Measurements from ENCODE around the gene EIF2S3. TPM values are rescaled to one million over a fixed set of nuclear protein-coding genes. Genes with fewer than 3 reads are reported as not detected.

The EIF2S3 gene
- polyA plus RNA-seq, 1 of the 3 experiments (the other 2 are of a cell fraction): 68.4 TPM

DNA sequence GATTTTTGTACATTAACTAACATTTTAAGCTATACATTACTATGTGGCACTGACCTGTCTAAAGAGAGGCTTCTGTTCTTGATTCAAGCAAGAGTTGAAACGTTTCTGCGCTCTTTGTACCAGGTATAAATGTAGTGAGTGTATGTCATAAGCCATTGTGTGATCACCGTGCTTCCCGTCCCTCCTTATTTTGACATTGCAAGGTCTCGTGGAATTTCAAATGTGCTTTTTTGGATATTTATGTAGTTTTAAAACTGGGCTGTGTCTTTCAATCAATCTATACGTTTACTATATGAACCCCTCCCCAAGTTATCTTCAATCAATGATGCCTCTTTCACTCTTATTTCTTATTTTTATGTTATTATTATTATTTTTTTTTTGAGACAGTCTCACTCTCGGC lies 27.7 kb upstream of the EIF2S3 start, which contains the start of gene KLHL15:
Gene KLHL15 (minus strand): TSS at position 101 of the 400 bp plus-strand sequence. CDS start 20,493 bp downstream, outside the sequence.
- POLR2A ChIA-PET: interaction anchor here (2.3 kb wide), 1 partner anchor 27 kb away, joined by 25 read pairs; the partner anchor contains the start of gene EIF2S3
- H3K4me1 ChIP-seq (ENCODE audit: control insufficient read depth in 1 of 2, insufficient read depth in 2 of 2, low read depth in 1 of 2, low read length in 1 of 2): no peaks in the 10 kb centered on the region
- CTCF ChIA-PET: interaction anchor here (3.7 kb wide), 1 partner anchor 28 kb away, joined by 18 read pairs; the partner anchor contains the start of gene EIF2S3
- peak within 1 kb of the TSS; percentile 7; the same call in 1 of the 2 replicates for H2AFZ ChIP-seq (ENCODE audit: low read depth)
- no peaks in the 10 kb centered on the region for H3K9me2 ChIP-seq
- H3K4me2 ChIP-seq: peak within 1 kb of the TSS; percentile 73
- H3K9me3 ChIP-seq: no peaks in the 10 kb centered on the region
- H4K20me1 ChIP-seq (ENCODE audit: insufficient read depth): no peaks in the 10 kb centered on the region
- H3K9ac ChIP-seq: peak within 1 kb of the TSS; percentile 93
- no peaks in the 10 kb centered on the region for H3K36me3 ChIP-seq (replicated peaks in 1 of 2; ENCODE audit: control insufficient read depth in 1 of 2, insufficient read depth in 2 of 2, low read length in 1 of 2)
- H3F3A ChIP-seq (replicated peaks; ENCODE audit: insufficient read depth): peaks cover 10% of the 10 kb centered on the region
- H3K27me3 ChIP-seq (ENCODE audit: insufficient read depth): no peaks in the 10 kb centered on the region
- WGBS (ENCODE audit: low lambda C conversion rate): 47% methylated on average over 7 of the region's 7 CpGs
- peak within 1 kb of the TSS; percentile 58 to 67 for H3K4me3 ChIP-seq (ENCODE audit: low read depth in 2 of 2, low read length in 1 of 2)
- peak within 1 kb of the TSS; percentile 91 to 94 for H3K27ac ChIP-seq (ENCODE audit: low read depth in 2 of 2, low read length in 1 of 2)
- H3K79me2 ChIP-seq (ENCODE audit: insufficient read depth): peaks cover 28% of the 10 kb centered on the region
- no peak for DNase-seq
- TF ChIP-seq CHD2 (IDR thresholded peaks at IDR 0.05; ENCODE audit: low read length, partially characterized antibody): no peak
- TF ChIP-seq FOXM1 (IDR thresholded peaks at IDR 0.05; ENCODE audit: low read depth): no peak
- no peak for TF ChIP-seq JUND (IDR thresholded peaks at IDR 0.05)
- no peak for TF ChIP-seq IRF3 (IDR thresholded peaks at IDR 0.05; ENCODE audit: low read depth, low read length)
- no peak for TF ChIP-seq EP300 (IDR thresholded peaks at IDR 0.05; ENCODE audit: borderline replicate concordance in 1 of 2, low read depth in 1 of 2, low read length in 1 of 2)
- no peak for TF ChIP-seq EZH2phosphoT487 (IDR thresholded peaks at IDR 0.05; ENCODE audit: borderline replicate concordance, low read depth)
- no peak for TF ChIP-seq NRF1 (IDR thresholded peaks at IDR 0.05; ENCODE audit: low read depth, low read length)
- TF ChIP-seq TCF12 (IDR thresholded peaks at IDR 0.05): no peak
- TF ChIP-seq CTCF (IDR thresholded peaks at IDR 0.05): no peak
- TF ChIP-seq ELF1 (IDR thresholded peaks at IDR 0.05): no peak
- TF ChIP-seq, protein P1, sequence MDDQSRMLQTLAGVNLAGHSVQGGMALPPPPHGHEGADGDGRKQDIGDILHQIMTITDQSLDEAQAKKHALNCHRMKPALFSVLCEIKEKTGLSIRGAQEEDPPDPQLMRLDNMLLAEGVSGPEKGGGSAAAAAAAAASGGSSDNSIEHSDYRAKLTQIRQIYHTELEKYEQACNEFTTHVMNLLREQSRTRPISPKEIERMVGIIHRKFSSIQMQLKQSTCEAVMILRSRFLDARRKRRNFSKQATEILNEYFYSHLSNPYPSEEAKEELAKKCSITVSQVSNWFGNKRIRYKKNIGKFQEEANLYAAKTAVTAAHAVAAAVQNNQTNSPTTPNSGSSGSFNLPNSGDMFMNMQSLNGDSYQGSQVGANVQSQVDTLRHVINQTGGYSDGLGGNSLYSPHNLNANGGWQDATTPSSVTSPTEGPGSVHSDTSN (IDR thresholded peaks at IDR 0.05): no peak
- TF ChIP-seq FOXJ3 (CRISPR knock-in tag; IDR thresholded peaks at IDR 0.05): no peak
- no peak for TF ChIP-seq POLR2AphosphoS5 (IDR thresholded peaks at IDR 0.05; ENCODE audit: low read depth, low read length)

GRCh38 chrX:24027985-24028384 lies 26.8 kb upstream of the EIF2S3 start:
- CTCF ChIA-PET: interaction anchor here (3.7 kb wide), 1 partner anchor 27 kb away, joined by 18 read pairs; the partner anchor contains the start of gene EIF2S3
- no peak for DNase-seq
- Histone ChIP-seq H3K79me2 (ENCODE audit: insufficient read depth) (peaks cover 19% of the 10 kb centered on the region), H4K20me1 (ENCODE audit: insufficient read depth) (no peaks in the 10 kb centered on the region), H3K27me3 (ENCODE audit: insufficient read depth) (no peaks in the 10 kb centered on the region), H2AFZ (ENCODE audit: low read depth) (no peak overlapping the region), H3K4me3 (ENCODE audit: low read depth in 2 of 2, low read length in 1 of 2) (no peak overlapping the region), H3K36me3 (replicated peaks in 1 of 2; ENCODE audit: control insufficient read depth in 1 of 2, insufficient read depth in 2 of 2, low read length in 1 of 2) (no peaks in the 10 kb centered on the region), H3K9me2 (no peaks in the 10 kb centered on the region), H3K4me2 (no peak overlapping the region), H3K27ac (ENCODE audit: low read depth in 2 of 2, low read length in 1 of 2) (no peak overlapping the region), H3F3A (replicated peaks; ENCODE audit: insufficient read depth) (peaks cover 10% of the 10 kb centered on the region), H3K9me3 (no peaks in the 10 kb centered on the region), H3K9ac (no peak overlapping the region), H3K4me1 (ENCODE audit: control insufficient read depth in 1 of 2, insufficient read depth in 2 of 2, low read depth in 1 of 2, low read length in 1 of 2) (no peaks in the 10 kb centered on the region)
- 67% methylated on average over 4 of the region's 6 CpGs for WGBS (ENCODE audit: low lambda C conversion rate)
- POLR2A ChIA-PET: no interaction called here
- no peak for TF ChIP-seq RXRA (IDR thresholded peaks at IDR 0.05; ENCODE audit: borderline replicate concordance, low read depth)
- TF ChIP-seq RCOR1 (IDR thresholded peaks at IDR 0.05; ENCODE audit: low read length): no peak
- TF ChIP-seq TCF12 (IDR thresholded peaks at IDR 0.05): no peak
- TF ChIP-seq, protein P2, sequence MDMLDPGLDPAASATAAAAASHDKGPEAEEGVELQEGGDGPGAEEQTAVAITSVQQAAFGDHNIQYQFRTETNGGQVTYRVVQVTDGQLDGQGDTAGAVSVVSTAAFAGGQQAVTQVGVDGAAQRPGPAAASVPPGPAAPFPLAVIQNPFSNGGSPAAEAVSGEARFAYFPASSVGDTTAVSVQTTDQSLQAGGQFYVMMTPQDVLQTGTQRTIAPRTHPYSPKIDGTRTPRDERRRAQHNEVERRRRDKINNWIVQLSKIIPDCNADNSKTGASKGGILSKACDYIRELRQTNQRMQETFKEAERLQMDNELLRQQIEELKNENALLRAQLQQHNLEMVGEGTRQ (IDR thresholded peaks at IDR 0.05; ENCODE audit: borderline replicate concordance, low read depth, low read length): no peak
- no peak for TF ChIP-seq JUND (IDR thresholded peaks at IDR 0.05)
- no peak for TF ChIP-seq NFIC (IDR thresholded peaks at IDR 0.05; ENCODE audit: borderline replicate concordance)
- no peak for TF ChIP-seq FOXM1 (IDR thresholded peaks at IDR 0.05; ENCODE audit: low read depth)
- TF ChIP-seq ELF1 (IDR thresholded peaks at IDR 0.05): no peak
- no peak for TF ChIP-seq SIN3A (IDR thresholded peaks at IDR 0.05; ENCODE audit: borderline replicate concordance, low read depth, low read length)
- no peak for TF ChIP-seq RAD21 (IDR thresholded peaks at IDR 0.05; ENCODE audit: low read length)
- TF ChIP-seq TEAD4 (IDR thresholded peaks at IDR 0.05; ENCODE audit: borderline replicate concordance, insufficient read depth): no peak
- no peak for TF ChIP-seq EP300 (IDR thresholded peaks at IDR 0.05; ENCODE audit: borderline replicate concordance in 1 of 2, low read depth in 1 of 2, low read length in 1 of 2)
- no peak for TF ChIP-seq FOXJ3 (CRISPR knock-in tag; IDR thresholded peaks at IDR 0.05)
- TF ChIP-seq FOSL2 (IDR thresholded peaks at IDR 0.05; ENCODE audit: borderline replicate concordance, low read depth): no peak
- no peak for TF ChIP-seq GABPA (IDR thresholded peaks at IDR 0.05; ENCODE audit: low read depth)
- TF ChIP-seq IRF3 (IDR thresholded peaks at IDR 0.05; ENCODE audit: low read depth, low read length): no peak
